Peyer's patch (tissue), 4 donors: Measurements from ENCODE around the gene SORCS3.

Source experiments
- CTCF ChIP-seq, 6 experiments: fragments of 450-650 bp in 4 of 6; fragments of 200-600 bp in 2 of 6; sonication (generic) in 1 of 6; IDR thresholded peaks; one replicate each; pipeline ENCODE4 v1.5.1; 2017 to 2019; ENCODE audit warnings: antibody characterized with exemption in 6 of 6, mild to moderate bottlenecking in 3 of 6, moderate library complexity in 1 of 6
- POLR2A ChIP-seq, 2 donors: fragments of 450-650 bp; IDR thresholded peaks; one replicate each; pipeline ENCODE4 v1.5.1; 2017; ENCODE audit warnings: antibody characterized with exemption in 2 of 2, mild to moderate bottlenecking in 2 of 2, moderate library complexity in 2 of 2

- TF ChIP-seq CTCF (IDR thresholded peaks at IDR 0.05) (no peak), POLR2A (IDR thresholded peaks at IDR 0.05) (no peak)
Measured at GRCh38 chr10:104631946-104632345, 9.1 kb upstream of the SORCS3 start.
